H1 (cell line): Measurements from ENCODE around the gene NDUFA9. TPM values are rescaled to one million over a fixed set of nuclear protein-coding genes. Genes with fewer than 3 reads are reported as not detected.

Source experiments
- CTCF ChIA-PET: fragments of 300-600 bp; sonication (Branson Sonifier 250); formaldehyde crosslinking; loops from one replicate; lab custom pipeline; 2021; ENCODE audit not compliant: partially characterized antibody; lab: Charles Lee
- POLR2A ChIA-PET: fragments of 300-600 bp; sonication (Branson Sonifier 250); formaldehyde crosslinking; loops from one replicate; lab custom pipeline; 2021; ENCODE audit warnings: inconsistent platforms; ENCODE audit not compliant: partially characterized antibody; lab: Charles Lee
- DNase-seq, 2 experiments: peaks; one replicate each; pipeline versions ENCODE4 v3.0.0 to v3.0.0-alpha.2; 2010 to 2022; ENCODE audit warnings: low spot score in 2 of 2, low read depth in 1 of 2, mixed read lengths in 1 of 2
- FAIRE-seq: peaks from 2 replicates; lab custom pipeline; 2011; peaks lifted over from hg19 to GRCh38; lab: Jason Lieb, UNC
- H2AFZ ChIP-seq: 2 replicates; pipeline ENCODE4 v1.8.1; 2012; ENCODE audit warnings: low read length, inconsistent platforms
- H2AK5ac ChIP-seq: 2 replicates; pipeline ENCODE4 v1.6.1; 2013; ENCODE audit warnings: low read depth, low read length
- H2BK120ac ChIP-seq: replicated peaks from 2 replicates; pipeline ENCODE3; 2013; ENCODE audit warnings: low read depth, low read length, inconsistent platforms
- H2BK12ac ChIP-seq: 2 replicates; pipeline ENCODE4 v1.6.1; 2013; ENCODE audit warnings: low read depth, low read length
- H2BK15ac ChIP-seq: 2 replicates; pipeline ENCODE4 v1.6.1; 2013; ENCODE audit warnings: low read length
- H2BK20ac ChIP-seq: 2 replicates; pipeline ENCODE4 v1.6.1; 2013; ENCODE audit warnings: low read length
- H2BK5ac ChIP-seq: 2 replicates; pipeline ENCODE4 v1.6.1; 2013; ENCODE audit warnings: low read depth, low read length
- H3K14ac ChIP-seq: 2 replicates; pipeline ENCODE4 v1.6.1; 2013; ENCODE audit warnings: inconsistent platforms; ENCODE audit not compliant: insufficient read length
- H3K18ac ChIP-seq: 2 replicates; pipeline ENCODE4 v1.6.1; 2013; ENCODE audit warnings: low read length; ENCODE audit errors: extremely low read depth
- H3K23ac ChIP-seq: 2 replicates; pipeline ENCODE4 v1.6.1; 2013; ENCODE audit warnings: inconsistent platforms; ENCODE audit not compliant: insufficient read length
- H3K23me2 ChIP-seq: 2 replicates; pipeline ENCODE4 v1.6.1; 2013; ENCODE audit warnings: low read depth, low read length
- H3K27ac ChIP-seq: 2 replicates; pipeline ENCODE4 v1.6.1; 2011; ENCODE audit warnings: low read depth, low read length, inconsistent platforms
- H3K27me3 ChIP-seq, 4 experiments: replicated peaks in 1 of 4; 1 replicate in 1 of 4; 2 replicates in 3 of 4; pipeline versions ENCODE4 v1.6.1 to v1.8.1; 2011 to 2013; ENCODE audit warnings: low read length in 3 of 4, mild to moderate bottlenecking in 3 of 4, inconsistent platforms in 2 of 4, mixed read lengths in 2 of 4, moderate library complexity in 1 of 4; ENCODE audit not compliant: control insufficient read depth in 3 of 4, insufficient read depth in 3 of 4; ENCODE audit errors: extremely low read depth in 1 of 4
- H3K36me3 ChIP-seq, 4 experiments: 2 replicates each; pipeline versions ENCODE4 v1.6.1 to v1.8.1; 2011 to 2013; ENCODE audit warnings: mild to moderate bottlenecking in 4 of 4, low read length in 3 of 4, moderate library complexity in 2 of 4, control low read depth in 1 of 4, inconsistent platforms in 1 of 4; ENCODE audit not compliant: insufficient read depth in 4 of 4, control insufficient read depth in 2 of 4
- H3K4ac ChIP-seq: replicated peaks from 2 replicates; pipeline ENCODE3; 2013; ENCODE audit warnings: low read length, low read depth, mixed read lengths, inconsistent platforms; ENCODE audit not compliant: insufficient read length
- H3K4me1 ChIP-seq, 4 experiments: replicated peaks in 1 of 4; 1 replicate in 1 of 4; 2 replicates in 3 of 4; pipeline versions ENCODE4 v1.6.1 to v1.8.1; 2011 to 2013; ENCODE audit warnings: low read length in 3 of 4, inconsistent platforms in 2 of 4, mixed read lengths in 1 of 4; ENCODE audit not compliant: insufficient read depth in 4 of 4, control insufficient read depth in 3 of 4
- H3K4me2 ChIP-seq, 2 experiments: 2 replicates each; pipeline versions ENCODE4 v1.6.1 to v1.8.1; 2011 to 2013; ENCODE audit warnings: low read depth in 2 of 2, low read length in 2 of 2, control low read depth in 1 of 2, inconsistent platforms in 1 of 2, mild to moderate bottlenecking in 1 of 2; ENCODE audit not compliant: insufficient read depth in 1 of 2
- H3K4me3 ChIP-seq, 4 experiments: fragments of 200-600, 300-600 bp in 1 of 4; sonication (generic), shearing (Covaris generic), sonication (Bioruptor Twin) in 1 of 4; 2 replicates each; pipeline versions ENCODE4 v1.5.1 to v1.8.1; 2011 to 2016; ENCODE audit warnings: low read length in 4 of 4, low read depth in 3 of 4, control low read depth in 2 of 4, inconsistent platforms in 2 of 4, mild to moderate bottlenecking in 2 of 4, mixed read lengths in 1 of 4, moderate library complexity in 1 of 4; ENCODE audit not compliant: insufficient read depth in 2 of 4; ENCODE audit errors: extremely low read depth in 1 of 4
- H3K56ac ChIP-seq: replicated peaks from 2 replicates; pipeline ENCODE3; 2013; ENCODE audit warnings: low read depth, mild to moderate bottlenecking, mixed read lengths, low read length, inconsistent platforms; ENCODE audit not compliant: insufficient read length
- H3K79me1 ChIP-seq: 2 replicates; pipeline ENCODE4 v1.6.1; 2013; ENCODE audit warnings: low read depth, low read length, control low read depth
- H3K79me2 ChIP-seq, 2 experiments: 2 replicates each; pipeline versions ENCODE4 v1.6.1 to v1.8.1; 2012 to 2013; ENCODE audit warnings: low read length in 2 of 2, mild to moderate bottlenecking in 2 of 2, inconsistent platforms in 1 of 2; ENCODE audit not compliant: insufficient read depth in 2 of 2, control insufficient read depth in 1 of 2
- H3K9ac ChIP-seq, 4 experiments: replicated peaks in 1 of 4; 1 replicate in 1 of 4; 2 replicates in 3 of 4; pipeline versions ENCODE4 v1.6.1 to v1.8.1; 2011 to 2013; ENCODE audit warnings: low read depth in 3 of 4, low read length in 3 of 4, control low read depth in 2 of 4, mild to moderate bottlenecking in 2 of 4, moderate library complexity in 2 of 4, inconsistent platforms in 1 of 4; ENCODE audit errors: extremely low read depth in 1 of 4
- H3K9me3 ChIP-seq, 2 experiments: 2 replicates each; pipeline versions ENCODE4 v1.6.1 to v1.8.1; 2012 to 2013; ENCODE audit warnings: mild to moderate bottlenecking in 2 of 2, moderate library complexity in 2 of 2, control low read depth in 1 of 2, inconsistent platforms in 1 of 2, low read depth in 1 of 2, low read length in 1 of 2, mixed read lengths in 1 of 2; ENCODE audit not compliant: insufficient read depth in 2 of 2
- H4K20me1 ChIP-seq, 2 experiments: replicated peaks in 1 of 2; 2 replicates each; pipeline versions ENCODE3 to v1.8.1; 2011 to 2013; ENCODE audit warnings: inconsistent platforms in 2 of 2, low read length in 2 of 2, mild to moderate bottlenecking in 1 of 2; ENCODE audit not compliant: insufficient read depth in 2 of 2, control insufficient read depth in 1 of 2
- H4K5ac ChIP-seq: 2 replicates; pipeline ENCODE4 v1.6.1; 2013; ENCODE audit warnings: low read length, low read depth, mixed read lengths, inconsistent platforms; ENCODE audit not compliant: insufficient read length
- H4K8ac ChIP-seq: 2 replicates; pipeline ENCODE4 v1.8.0; 2013; ENCODE audit warnings: mild to moderate bottlenecking, moderate library complexity, low read length, inconsistent platforms; ENCODE audit not compliant: insufficient read depth; ENCODE audit errors: extremely low read depth
- H4K91ac ChIP-seq: replicated peaks from 2 replicates; pipeline ENCODE3; 2013; ENCODE audit warnings: low read length, mixed read lengths, inconsistent platforms; ENCODE audit not compliant: insufficient read length
- BCL11A ChIP-seq, 2 experiments: IDR thresholded peaks; one replicate each; pipeline ENCODE4 v1.6.1; 2011; ENCODE audit warnings: low read depth in 2 of 2, low read length in 2 of 2, mild to moderate bottlenecking in 2 of 2
- HDAC2 ChIP-seq, 2 experiments: fragments of 300-600 bp in 1 of 2; sonication (generic) in 1 of 2; IDR thresholded peaks; 2 replicates each; pipeline ENCODE4 v1.6.1; 2011 to 2012; ENCODE audit warnings: low read depth in 2 of 2, low read length in 2 of 2, mild to moderate bottlenecking in 2 of 2, moderate library complexity in 2 of 2, borderline replicate concordance in 1 of 2, inconsistent platforms in 1 of 2
- JUN ChIP-seq: IDR thresholded peaks from 2 replicates; pipeline ENCODE4 v1.6.1; 2011; ENCODE audit warnings: low read depth, mild to moderate bottlenecking, improper control_type of control experiment, low read length
- PHF8 ChIP-seq: fragments of 200-600 bp; sonication (generic); conservative IDR thresholded peaks from 2 replicates; pipeline ENCODE4 v1.7.1; 2012; ENCODE audit warnings: low read depth, mild to moderate bottlenecking, inconsistent platforms, low read length, moderate library complexity
- SIRT6 ChIP-seq: IDR thresholded peaks from one replicate; pipeline ENCODE4 v1.7.1; 2012; ENCODE audit warnings: low read length, inconsistent platforms
- TEAD4 ChIP-seq: IDR thresholded peaks from 2 replicates; pipeline ENCODE4 v1.6.1; 2012; ENCODE audit warnings: low read depth, low read length, inconsistent platforms, mixed read lengths
- WGBS, 2 experiments: shearing (Covaris generic) in 1 of 2; methylation state at CpG; one replicate each; pipeline versions ENCODE4 v1.1.6 to v1.1.7; 2013 to 2015; ENCODE audit warnings: low lambda C conversion rate in 2 of 2, mixed read lengths in 2 of 2, inconsistent platforms in 1 of 2, low coverage in 1 of 2, missing lambda C conversion rate in 1 of 2; ENCODE audit not compliant: insufficient replicate concordance in 2 of 2, insufficient coverage in 1 of 2, insufficient read length in 1 of 2; ENCODE audit errors: extremely low coverage in 1 of 2, missing lambda C conversion rate in 1 of 2; 5-methylcytosine and 5-hydroxymethylcytosine counted together
- polyA plus RNA-seq, 7 experiments: library from polyadenylated mRNA; depleted of rRNA in 3 of 7; stranded (reverse) in 5 of 7; unstranded in 2 of 7; fragments of >200 nt in 5 of 7; fragments of 200-250 nt in 2 of 7; gene quantifications; 1 replicate in 5 of 7; 2 replicates in 1 of 7; 4 replicates in 1 of 7; pipeline versions ENCODE4 v1.2.1 to v1.2.3, GENCODE V29; 2011 to 2013; ENCODE audit warnings: missing spikeins in 2 of 7, mixed read lengths in 2 of 7
- total RNA-seq: library from RNA; stranded (reverse); fragmentation: NEBNext Ultra II Directional; extraction: Animal tissue kit (Norgen Biotek cat#: 25700); gene quantifications from 2 replicates; pipeline ENCODE4 v1.2.1, GENCODE V29; 2021

Gene NDUFA9
- total and polyA plus RNA-seq, 2 of the 8 experiments (the other 6 are each of a cell fraction or from before 2014, with no cell fraction given) = 50.2 to 67.0 TPM

DNA sequence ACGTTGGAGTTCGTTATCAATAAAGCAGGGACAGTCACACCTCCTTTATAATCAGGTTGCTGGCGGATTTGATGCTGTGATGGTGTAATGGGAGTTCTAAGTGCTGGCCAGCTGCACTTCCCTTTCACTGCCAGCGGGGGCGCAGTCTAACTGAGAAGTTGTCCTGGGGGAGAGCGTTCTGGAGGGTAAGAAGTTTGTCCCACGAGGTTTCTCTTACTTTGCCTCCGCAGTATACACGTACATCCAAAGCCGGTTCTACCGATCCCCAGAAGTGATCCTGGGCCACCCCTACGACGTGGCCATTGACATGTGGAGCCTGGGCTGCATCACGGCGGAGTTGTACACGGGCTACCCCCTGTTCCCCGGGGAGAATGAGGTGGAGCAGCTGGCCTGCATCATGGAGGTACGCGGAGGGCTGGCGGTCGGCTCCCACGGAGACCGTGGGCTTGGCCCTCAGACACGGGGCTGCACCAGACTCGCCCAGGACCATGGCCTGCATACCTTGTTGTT lies 44.2 kb upstream of the NDUFA9 start:
- Histone ChIP-seq H2BK120ac (peak overlapping the region; percentile 76), H3K23ac (no peak overlapping the region), H2BK20ac (no peak overlapping the region), H4K5ac (peak overlapping the region; percentile 51), H2BK12ac (no peak overlapping the region), H4K20me1 (no peaks in the 10 kb centered on the region), H3K18ac (peak overlapping the region; percentile 84; the same call in 1 of the 2 replicates), H3K27ac (peak overlapping the region; percentile 27; the same call in 1 of the 2 replicates), H3K23me2 (no peaks in the 10 kb centered on the region), H2AFZ (peak overlapping the region; percentile 100), H3K4me2 (peak overlapping the region; percentile 43 to 89), H3K36me3 (no peaks in the 10 kb centered on the region), H4K91ac (peak overlapping the region; percentile 83), H3K56ac (peak overlapping the region; percentile 56), H2BK5ac (no peak overlapping the region; the same call in 1 of the 2 replicates), H3K4ac (no peak overlapping the region), H3K4me1 (no peaks in the 10 kb centered on the region), H3K27me3 (no peaks in the 10 kb centered on the region), H4K8ac (peak overlapping the region; percentile 84), H3K9me3 (no peaks in the 10 kb centered on the region), H2AK5ac (no peak overlapping the region), H3K79me2 (0 out of 4 replicates have a peak, but pooled peaks cover 0 to 2% of the 10 kb centered on the region in 2 experiments), H3K9ac (peak overlapping the region in 3 of 4 experiments; percentile 13 to 70 (median 34); a peak in 6 of 7 replicates), H3K4me3 (peak overlapping the region; percentile 68 to 96 (median 86)), H3K14ac (no peak overlapping the region), H3K79me1 (no peaks in the 10 kb centered on the region), H2BK15ac (no peak overlapping the region; the same call in 1 of the 2 replicates)
- POLR2A ChIA-PET = interaction anchor here (0.8 to 1.6 kb wide), 2 partner anchors 10 to 44 kb away, joined by 3 to 4 read pairs; partner anchors contain the start of genes AKAP3 and NDUFA9
- CTCF ChIA-PET = interaction anchor here (0.6 to 3.8 kb wide), 24 partner anchors 8 to 1564 kb away, joined by 3 to 50 read pairs (median 4); partner anchors contain the start of genes AKAP3, DYRK4 and NDUFA9
- 2% methylated on average over 25 of the region's 25 CpGs; no CpG with 5 or more reads in 1 of the 2 experiments for WGBS, 2 experiments
- peak; percentile 21 to 79 for DNase-seq
- FAIRE-seq = peak; percentile 74
- TF ChIP-seq SIRT6 (no peak), BCL11A (IDR thresholded peaks at IDR 0.05; ENCODE audit: low read depth in 2 of 2, low read length in 2 of 2) (no peak), JUN (no peak), PHF8 (peak; percentile 66), HDAC2 (IDR thresholded peaks at IDR 0.05; ENCODE audit: borderline replicate concordance in 1 of 2, low read depth in 2 of 2, low read length in 2 of 2) (no peak; a peak in 1 of 4 replicates), TEAD4 (no peak)
